OCI-LY1 (cell line): ENCODE measurements around the gene MCEMP1.

Experiments
- EZH2 ChIP-seq: fragments of 200-600 bp; sonication (generic), shearing (Covaris generic); IDR thresholded peaks from 2 replicates; pipeline ENCODE4 v1.8.0; 2017; ENCODE audit warnings: borderline replicate concordance, mixed run types, mild to moderate bottlenecking, antibody characterized with exemption, low read length, moderate library complexity, mixed read lengths
- TF ChIP-seq, protein P1 (sequence below): fragments of 200-600 bp; sonication (generic), shearing (Covaris generic); IDR thresholded peaks from 2 replicates; pipeline ENCODE4 v1.5.1; 2017; ENCODE audit warnings: mild to moderate bottlenecking, antibody characterized with exemption, low read length, moderate library complexity, mixed read lengths

DNA sequence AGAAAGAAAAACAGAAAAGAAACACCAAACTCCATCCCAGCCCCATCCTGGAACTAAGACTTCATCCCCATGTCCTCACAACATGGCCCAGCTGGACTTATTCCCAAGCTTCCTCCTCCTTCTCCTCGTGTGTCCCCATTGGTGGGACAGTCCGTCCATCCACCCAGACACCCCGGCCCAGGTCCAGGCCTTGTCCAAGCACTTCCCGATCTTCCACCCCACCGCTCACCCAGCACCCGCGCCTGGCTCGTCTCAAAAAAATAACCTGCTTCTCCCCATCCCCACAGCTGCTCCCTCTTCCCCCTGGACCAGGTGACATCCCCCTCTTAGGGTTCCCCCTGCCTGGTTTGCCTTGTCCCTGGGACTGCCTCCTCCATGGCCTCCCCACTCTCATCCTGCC lies 26.4 kb downstream of the MCEMP1 start:
- TF ChIP-seq, protein P1, sequence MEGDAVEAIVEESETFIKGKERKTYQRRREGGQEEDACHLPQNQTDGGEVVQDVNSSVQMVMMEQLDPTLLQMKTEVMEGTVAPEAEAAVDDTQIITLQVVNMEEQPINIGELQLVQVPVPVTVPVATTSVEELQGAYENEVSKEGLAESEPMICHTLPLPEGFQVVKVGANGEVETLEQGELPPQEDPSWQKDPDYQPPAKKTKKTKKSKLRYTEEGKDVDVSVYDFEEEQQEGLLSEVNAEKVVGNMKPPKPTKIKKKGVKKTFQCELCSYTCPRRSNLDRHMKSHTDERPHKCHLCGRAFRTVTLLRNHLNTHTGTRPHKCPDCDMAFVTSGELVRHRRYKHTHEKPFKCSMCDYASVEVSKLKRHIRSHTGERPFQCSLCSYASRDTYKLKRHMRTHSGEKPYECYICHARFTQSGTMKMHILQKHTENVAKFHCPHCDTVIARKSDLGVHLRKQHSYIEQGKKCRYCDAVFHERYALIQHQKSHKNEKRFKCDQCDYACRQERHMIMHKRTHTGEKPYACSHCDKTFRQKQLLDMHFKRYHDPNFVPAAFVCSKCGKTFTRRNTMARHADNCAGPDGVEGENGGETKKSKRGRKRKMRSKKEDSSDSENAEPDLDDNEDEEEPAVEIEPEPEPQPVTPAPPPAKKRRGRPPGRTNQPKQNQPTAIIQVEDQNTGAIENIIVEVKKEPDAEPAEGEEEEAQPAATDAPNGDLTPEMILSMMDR, result no peak
- no peak for TF ChIP-seq EZH2
